ENCODE results near the gene SRSF6. TPM values are rescaled to one million over a fixed set of nuclear protein-coding genes. Genes with fewer than 3 reads are reported as not detected.

The SRSF6 gene
- total RNA-seq, 1 experiment from 2014 or later, result 202 TPM

- TF ChIP-seq, protein P1, sequence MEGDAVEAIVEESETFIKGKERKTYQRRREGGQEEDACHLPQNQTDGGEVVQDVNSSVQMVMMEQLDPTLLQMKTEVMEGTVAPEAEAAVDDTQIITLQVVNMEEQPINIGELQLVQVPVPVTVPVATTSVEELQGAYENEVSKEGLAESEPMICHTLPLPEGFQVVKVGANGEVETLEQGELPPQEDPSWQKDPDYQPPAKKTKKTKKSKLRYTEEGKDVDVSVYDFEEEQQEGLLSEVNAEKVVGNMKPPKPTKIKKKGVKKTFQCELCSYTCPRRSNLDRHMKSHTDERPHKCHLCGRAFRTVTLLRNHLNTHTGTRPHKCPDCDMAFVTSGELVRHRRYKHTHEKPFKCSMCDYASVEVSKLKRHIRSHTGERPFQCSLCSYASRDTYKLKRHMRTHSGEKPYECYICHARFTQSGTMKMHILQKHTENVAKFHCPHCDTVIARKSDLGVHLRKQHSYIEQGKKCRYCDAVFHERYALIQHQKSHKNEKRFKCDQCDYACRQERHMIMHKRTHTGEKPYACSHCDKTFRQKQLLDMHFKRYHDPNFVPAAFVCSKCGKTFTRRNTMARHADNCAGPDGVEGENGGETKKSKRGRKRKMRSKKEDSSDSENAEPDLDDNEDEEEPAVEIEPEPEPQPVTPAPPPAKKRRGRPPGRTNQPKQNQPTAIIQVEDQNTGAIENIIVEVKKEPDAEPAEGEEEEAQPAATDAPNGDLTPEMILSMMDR (IDR thresholded peaks at IDR 0.05; ENCODE audit: unreplicated experiment), result no peak
- H3K9me3 Mint-ChIP-seq (ENCODE audit: low read depth, unreplicated experiment), result no peaks in the 10 kb centered on the region
- H3K4me3 Mint-ChIP-seq (ENCODE audit: low read depth, unreplicated experiment), result peak overlapping the region; percentile 76
- DNase-seq, result no peak
- no TSS peak for BruUV-seq (replicated peaks)
- H3K36me3 Mint-ChIP-seq (ENCODE audit: insufficient read depth, unreplicated experiment), result peaks cover 69% of the 10 kb centered on the region
- intact Hi-C loops (cut with micrococcal nuclease; ENCODE audit: unreplicated experiment), result loop anchor here (5.0 to 10.0 kb wide), 4 partner anchors 54 to 729 kb away; partner anchors contain the start of genes IFT52 and JPH2
- peak overlapping the region; percentile 95 for H3K27ac Mint-ChIP-seq (ENCODE audit: unreplicated experiment)
- H3K27me3 Mint-ChIP-seq (ENCODE audit: unreplicated experiment), result peaks cover 14% of the 10 kb centered on the region
- peaks cover 25% of the 10 kb centered on the region for H3K4me1 Mint-ChIP-seq (ENCODE audit: low read depth, unreplicated experiment)
- CTCF ChIA-PET, result interaction anchor here (0.6 to 1.8 kb wide), 6 partner anchors 10 to 1932 kb away, joined by 3 to 11 read pairs (median 5); no protein-coding TSS in a partner anchor
Observed at GRCh38 chr20:43458422-43458924, 777 bp downstream of the SRSF6 start.

- DNase-seq, result peak; percentile 34
- peak overlapping the region; percentile 76 for H3K4me3 Mint-ChIP-seq (ENCODE audit: low read depth, unreplicated experiment)
- peaks cover 6% of the 10 kb centered on the region for H3K27me3 Mint-ChIP-seq (ENCODE audit: unreplicated experiment)
- no TSS peak for BruUV-seq (replicated peaks)
- CTCF ChIA-PET, result interaction anchor here (0.6 kb wide), 1 partner anchor 12 kb away, joined by 8 read pairs; no protein-coding TSS in a partner anchor
- peaks cover 25% of the 10 kb centered on the region for H3K4me1 Mint-ChIP-seq (ENCODE audit: low read depth, unreplicated experiment)
- H3K27ac Mint-ChIP-seq (ENCODE audit: unreplicated experiment), result peak overlapping the region; percentile 95
- intact Hi-C loops (cut with micrococcal nuclease; ENCODE audit: unreplicated experiment), result loop anchor here (5.0 to 10.0 kb wide), 4 partner anchors 53 to 728 kb away; partner anchors contain the start of genes IFT52 and JPH2
- TF ChIP-seq, protein P1 (IDR thresholded peaks at IDR 0.05; ENCODE audit: unreplicated experiment), result no peak
- no peaks in the 10 kb centered on the region for H3K9me3 Mint-ChIP-seq (ENCODE audit: low read depth, unreplicated experiment)
- peaks cover 77% of the 10 kb centered on the region for H3K36me3 Mint-ChIP-seq (ENCODE audit: insufficient read depth, unreplicated experiment)
Observed at GRCh38 chr20:43459022-43459942, 1.6 kb downstream of the SRSF6 start.

DNA sequence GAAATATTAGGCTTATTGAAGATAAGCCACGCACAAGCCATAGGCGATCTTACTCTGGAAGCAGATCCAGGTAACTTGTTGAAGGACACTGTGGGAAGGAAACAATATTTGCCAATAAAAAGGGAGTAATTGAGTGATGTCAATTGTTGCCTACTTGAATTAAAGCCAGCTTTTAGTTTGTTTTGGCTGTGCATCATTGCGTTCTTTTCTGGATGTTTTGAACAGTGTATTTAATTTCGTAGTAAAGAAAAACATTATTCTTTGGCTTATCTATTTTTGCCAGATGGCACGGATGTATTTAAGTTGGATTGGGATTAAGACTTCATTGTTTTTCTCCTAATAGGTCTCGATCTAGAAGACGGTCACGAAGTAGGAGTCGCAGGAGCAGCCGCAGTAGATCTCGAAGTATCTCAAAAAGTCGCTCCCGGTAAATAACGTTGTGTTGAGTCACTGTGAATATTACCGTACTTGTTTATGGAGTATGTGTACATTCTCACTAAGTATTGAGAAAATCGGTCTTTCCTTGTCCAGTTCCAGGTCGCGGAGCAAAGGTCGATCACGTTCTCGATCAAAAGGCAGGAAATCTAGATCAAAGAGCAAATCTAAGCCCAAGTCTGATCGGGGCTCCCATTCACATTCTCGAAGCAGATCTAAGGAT is 2.6 kb downstream of the SRSF6 start:
- H3K4me1 Mint-ChIP-seq (ENCODE audit: low read depth, unreplicated experiment), result peaks cover 25% of the 10 kb centered on the region
- TF ChIP-seq, protein P1 (IDR thresholded peaks at IDR 0.05; ENCODE audit: unreplicated experiment), result no peak
- no peaks in the 10 kb centered on the region for H3K9me3 Mint-ChIP-seq (ENCODE audit: low read depth, unreplicated experiment)
- peak overlapping the region; percentile 76 for H3K4me3 Mint-ChIP-seq (ENCODE audit: low read depth, unreplicated experiment)
- no TSS peak for BruUV-seq (replicated peaks)
- intact Hi-C loops (cut with micrococcal nuclease; ENCODE audit: unreplicated experiment), result no loop called here
- peaks cover 88% of the 10 kb centered on the region for H3K36me3 Mint-ChIP-seq (ENCODE audit: insufficient read depth, unreplicated experiment)
- no peak for DNase-seq
- peak overlapping the region; percentile 45 for H3K27ac Mint-ChIP-seq (ENCODE audit: unreplicated experiment)
- CTCF ChIA-PET, result no interaction called here
- H3K27me3 Mint-ChIP-seq (ENCODE audit: unreplicated experiment), result no peaks in the 10 kb centered on the region

DNA sequence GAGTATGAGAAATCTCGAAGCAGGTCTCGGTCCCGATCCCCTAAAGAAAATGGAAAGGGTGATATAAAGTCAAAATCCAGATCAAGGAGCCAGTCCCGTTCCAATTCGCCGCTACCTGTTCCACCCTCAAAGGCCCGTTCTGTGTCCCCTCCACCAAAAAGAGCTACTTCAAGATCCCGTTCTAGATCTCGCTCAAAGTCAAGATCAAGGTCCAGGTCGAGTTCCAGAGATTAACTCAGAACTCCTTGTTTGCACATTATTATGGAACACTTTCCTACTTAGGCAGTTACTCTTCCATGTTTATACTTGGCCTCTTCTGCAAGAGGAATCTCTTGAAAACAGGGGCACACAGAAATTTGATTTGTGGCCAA is 3.1 kb downstream of the SRSF6 start:
- BruUV-seq (replicated peaks), result no TSS peak
- intact Hi-C loops (cut with micrococcal nuclease; ENCODE audit: unreplicated experiment), result no loop called here

More for the DNA sequence above, 3.1 kb downstream of the SRSF6 start:
- Mint-ChIP-seq H3K4me3 (ENCODE audit: low read depth, unreplicated experiment) (peak overlapping the region; percentile 76), H3K27me3 (ENCODE audit: unreplicated experiment) (no peaks in the 10 kb centered on the region), H3K27ac (ENCODE audit: unreplicated experiment) (peak overlapping the region; percentile 45), H3K4me1 (ENCODE audit: low read depth, unreplicated experiment) (peaks cover 25% of the 10 kb centered on the region), H3K36me3 (ENCODE audit: insufficient read depth, unreplicated experiment) (peaks cover 93% of the 10 kb centered on the region), H3K9me3 (ENCODE audit: low read depth, unreplicated experiment) (no peaks in the 10 kb centered on the region)
- TF ChIP-seq, protein P1 (IDR thresholded peaks at IDR 0.05; ENCODE audit: unreplicated experiment), result no peak
- DNase-seq, result no peak
- CTCF ChIA-PET, result no interaction called here

Data from Calu3 (cell line).